ENCODE results near the gene TMEM8B. TPM values are rescaled to one million over a fixed set of nuclear protein-coding genes. Genes with fewer than 3 reads are reported as not detected.

The TMEM8B gene
- total and polyA plus RNA-seq, 2 of the 8 experiments (the other 6 are each of a cell fraction or from before 2014, with no cell fraction given): 7.5 to 10.4 TPM

DNA sequence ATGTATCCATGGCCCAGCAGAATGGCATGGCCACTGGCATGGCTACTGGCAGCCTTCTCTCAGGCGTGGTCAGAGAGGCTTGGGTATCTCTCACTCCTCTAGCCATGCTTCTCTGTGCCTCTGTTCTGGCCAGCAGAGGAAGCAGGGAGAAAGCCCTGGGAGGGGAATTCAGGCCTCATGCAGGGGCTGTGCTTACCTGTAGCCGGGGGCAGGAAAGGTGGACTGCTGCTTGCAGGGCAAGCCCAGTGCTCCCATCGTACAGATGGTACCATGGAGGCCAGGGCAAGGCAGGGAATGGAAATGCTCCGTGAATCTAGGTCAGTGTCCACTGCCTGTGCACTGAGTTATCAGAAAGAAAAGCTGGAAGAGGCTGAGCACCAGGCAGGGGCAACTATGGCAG, 38.5 kb downstream of the TMEM8B start (continued):
- TF ChIP-seq, protein P1, sequence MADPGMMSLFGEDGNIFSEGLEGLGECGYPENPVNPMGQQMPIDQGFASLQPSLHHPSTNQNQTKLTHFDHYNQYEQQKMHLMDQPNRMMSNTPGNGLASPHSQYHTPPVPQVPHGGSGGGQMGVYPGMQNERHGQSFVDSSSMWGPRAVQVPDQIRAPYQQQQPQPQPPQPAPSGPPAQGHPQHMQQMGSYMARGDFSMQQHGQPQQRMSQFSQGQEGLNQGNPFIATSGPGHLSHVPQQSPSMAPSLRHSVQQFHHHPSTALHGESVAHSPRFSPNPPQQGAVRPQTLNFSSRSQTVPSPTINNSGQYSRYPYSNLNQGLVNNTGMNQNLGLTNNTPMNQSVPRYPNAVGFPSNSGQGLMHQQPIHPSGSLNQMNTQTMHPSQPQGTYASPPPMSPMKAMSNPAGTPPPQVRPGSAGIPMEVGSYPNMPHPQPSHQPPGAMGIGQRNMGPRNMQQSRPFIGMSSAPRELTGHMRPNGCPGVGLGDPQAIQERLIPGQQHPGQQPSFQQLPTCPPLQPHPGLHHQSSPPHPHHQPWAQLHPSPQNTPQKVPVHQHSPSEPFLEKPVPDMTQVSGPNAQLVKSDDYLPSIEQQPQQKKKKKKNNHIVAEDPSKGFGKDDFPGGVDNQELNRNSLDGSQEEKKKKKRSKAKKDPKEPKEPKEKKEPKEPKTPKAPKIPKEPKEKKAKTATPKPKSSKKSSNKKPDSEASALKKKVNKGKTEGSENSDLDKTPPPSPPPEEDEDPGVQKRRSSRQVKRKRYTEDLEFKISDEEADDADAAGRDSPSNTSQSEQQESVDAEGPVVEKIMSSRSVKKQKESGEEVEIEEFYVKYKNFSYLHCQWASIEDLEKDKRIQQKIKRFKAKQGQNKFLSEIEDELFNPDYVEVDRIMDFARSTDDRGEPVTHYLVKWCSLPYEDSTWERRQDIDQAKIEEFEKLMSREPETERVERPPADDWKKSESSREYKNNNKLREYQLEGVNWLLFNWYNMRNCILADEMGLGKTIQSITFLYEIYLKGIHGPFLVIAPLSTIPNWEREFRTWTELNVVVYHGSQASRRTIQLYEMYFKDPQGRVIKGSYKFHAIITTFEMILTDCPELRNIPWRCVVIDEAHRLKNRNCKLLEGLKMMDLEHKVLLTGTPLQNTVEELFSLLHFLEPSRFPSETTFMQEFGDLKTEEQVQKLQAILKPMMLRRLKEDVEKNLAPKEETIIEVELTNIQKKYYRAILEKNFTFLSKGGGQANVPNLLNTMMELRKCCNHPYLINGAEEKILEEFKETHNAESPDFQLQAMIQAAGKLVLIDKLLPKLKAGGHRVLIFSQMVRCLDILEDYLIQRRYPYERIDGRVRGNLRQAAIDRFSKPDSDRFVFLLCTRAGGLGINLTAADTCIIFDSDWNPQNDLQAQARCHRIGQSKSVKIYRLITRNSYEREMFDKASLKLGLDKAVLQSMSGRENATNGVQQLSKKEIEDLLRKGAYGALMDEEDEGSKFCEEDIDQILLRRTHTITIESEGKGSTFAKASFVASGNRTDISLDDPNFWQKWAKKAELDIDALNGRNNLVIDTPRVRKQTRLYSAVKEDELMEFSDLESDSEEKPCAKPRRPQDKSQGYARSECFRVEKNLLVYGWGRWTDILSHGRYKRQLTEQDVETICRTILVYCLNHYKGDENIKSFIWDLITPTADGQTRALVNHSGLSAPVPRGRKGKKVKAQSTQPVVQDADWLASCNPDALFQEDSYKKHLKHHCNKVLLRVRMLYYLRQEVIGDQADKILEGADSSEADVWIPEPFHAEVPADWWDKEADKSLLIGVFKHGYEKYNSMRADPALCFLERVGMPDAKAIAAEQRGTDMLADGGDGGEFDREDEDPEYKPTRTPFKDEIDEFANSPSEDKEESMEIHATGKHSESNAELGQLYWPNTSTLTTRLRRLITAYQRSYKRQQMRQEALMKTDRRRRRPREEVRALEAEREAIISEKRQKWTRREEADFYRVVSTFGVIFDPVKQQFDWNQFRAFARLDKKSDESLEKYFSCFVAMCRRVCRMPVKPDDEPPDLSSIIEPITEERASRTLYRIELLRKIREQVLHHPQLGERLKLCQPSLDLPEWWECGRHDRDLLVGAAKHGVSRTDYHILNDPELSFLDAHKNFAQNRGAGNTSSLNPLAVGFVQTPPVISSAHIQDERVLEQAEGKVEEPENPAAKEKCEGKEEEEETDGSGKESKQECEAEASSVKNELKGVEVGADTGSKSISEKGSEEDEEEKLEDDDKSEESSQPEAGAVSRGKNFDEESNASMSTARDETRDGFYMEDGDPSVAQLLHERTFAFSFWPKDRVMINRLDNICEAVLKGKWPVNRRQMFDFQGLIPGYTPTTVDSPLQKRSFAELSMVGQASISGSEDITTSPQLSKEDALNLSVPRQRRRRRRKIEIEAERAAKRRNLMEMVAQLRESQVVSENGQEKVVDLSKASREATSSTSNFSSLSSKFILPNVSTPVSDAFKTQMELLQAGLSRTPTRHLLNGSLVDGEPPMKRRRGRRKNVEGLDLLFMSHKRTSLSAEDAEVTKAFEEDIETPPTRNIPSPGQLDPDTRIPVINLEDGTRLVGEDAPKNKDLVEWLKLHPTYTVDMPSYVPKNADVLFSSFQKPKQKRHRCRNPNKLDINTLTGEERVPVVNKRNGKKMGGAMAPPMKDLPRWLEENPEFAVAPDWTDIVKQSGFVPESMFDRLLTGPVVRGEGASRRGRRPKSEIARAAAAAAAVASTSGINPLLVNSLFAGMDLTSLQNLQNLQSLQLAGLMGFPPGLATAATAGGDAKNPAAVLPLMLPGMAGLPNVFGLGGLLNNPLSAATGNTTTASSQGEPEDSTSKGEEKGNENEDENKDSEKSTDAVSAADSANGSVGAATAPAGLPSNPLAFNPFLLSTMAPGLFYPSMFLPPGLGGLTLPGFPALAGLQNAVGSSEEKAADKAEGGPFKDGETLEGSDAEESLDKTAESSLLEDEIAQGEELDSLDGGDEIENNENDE (IDR thresholded peaks at IDR 0.05; ENCODE audit: insufficient replicate concordance, low read length): no peak
- TF ChIP-seq CEBPB (IDR thresholded peaks at IDR 0.05; ENCODE audit: low read depth, low read length) (no peak), SIX5 (IDR thresholded peaks at IDR 0.05; ENCODE audit: low read depth, low read length) (no peak), SP1 (IDR thresholded peaks at IDR 0.05; ENCODE audit: low read depth, low read length) (no peak), CREB1 (IDR thresholded peaks at IDR 0.05) (no peak), CBX8 (IDR thresholded peaks at IDR 0.05; ENCODE audit: borderline replicate concordance, low read depth, low read length) (no peak), CHD2 (IDR thresholded peaks at IDR 0.05; ENCODE audit: low read length) (no peak), SUZ12 (IDR thresholded peaks at IDR 0.05; ENCODE audit: low read length) (no peak), TEAD4 (IDR thresholded peaks at IDR 0.05; ENCODE audit: low read depth, low read length) (no peak)
- TF ChIP-seq, protein P2, sequence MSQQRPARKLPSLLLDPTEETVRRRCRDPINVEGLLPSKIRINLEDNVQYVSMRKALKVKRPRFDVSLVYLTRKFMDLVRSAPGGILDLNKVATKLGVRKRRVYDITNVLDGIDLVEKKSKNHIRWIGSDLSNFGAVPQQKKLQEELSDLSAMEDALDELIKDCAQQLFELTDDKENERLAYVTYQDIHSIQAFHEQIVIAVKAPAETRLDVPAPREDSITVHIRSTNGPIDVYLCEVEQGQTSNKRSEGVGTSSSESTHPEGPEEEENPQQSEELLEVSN (IDR thresholded peaks at IDR 0.05): no peak
